Fibroblast of the aortic adventitia (primary cell): ENCODE data around the gene NINL. TPM values are rescaled to one million over a fixed set of nuclear protein-coding genes. Genes with fewer than 3 reads are reported as not detected.

Source experiments
- DNase-seq: peaks from one replicate; pipeline ENCODE4 v3.0.0-alpha.2; 2010; ENCODE audit warnings: low read depth
- H3K4me3 ChIP-seq: 2 replicates; pipeline ENCODE4 v1.5.1; 2011; ENCODE audit warnings: low read depth, mild to moderate bottlenecking, control low read depth, low read length, moderate library complexity
- small RNA-seq: library from RNA; depleted of rRNA; stranded (forward); fragments of <200 nt; gene quantifications from one replicate; pipeline ENCODE3, GENCODE V24; 2012
- total RNA-seq: library from RNA; depleted of rRNA; stranded (reverse); fragments of >200 nt; gene quantifications from 2 replicates; pipeline ENCODE4 v1.2.3, GENCODE V29; 2012; ENCODE audit warnings: low replicate concordance
- TF ChIP-seq, protein P1 (sequence below): IDR thresholded peaks from 2 replicates; pipeline ENCODE4 v1.5.1; 2011; ENCODE audit warnings: mild to moderate bottlenecking, low read length, control low read depth, inconsistent platforms; ENCODE audit not compliant: insufficient read depth

NINL gene
- total RNA-seq, 1 donor: 6.5 TPM

GRCh38 chr20:25407311-25408169, 177.8 kb downstream of the NINL start, which contains the start of gene GINS1:
TSS of gene GINS1 (plus strand) at chr20:25407673. CDS start at chr20:25407821, 148 bp downstream.
- TF ChIP-seq, protein P1, sequence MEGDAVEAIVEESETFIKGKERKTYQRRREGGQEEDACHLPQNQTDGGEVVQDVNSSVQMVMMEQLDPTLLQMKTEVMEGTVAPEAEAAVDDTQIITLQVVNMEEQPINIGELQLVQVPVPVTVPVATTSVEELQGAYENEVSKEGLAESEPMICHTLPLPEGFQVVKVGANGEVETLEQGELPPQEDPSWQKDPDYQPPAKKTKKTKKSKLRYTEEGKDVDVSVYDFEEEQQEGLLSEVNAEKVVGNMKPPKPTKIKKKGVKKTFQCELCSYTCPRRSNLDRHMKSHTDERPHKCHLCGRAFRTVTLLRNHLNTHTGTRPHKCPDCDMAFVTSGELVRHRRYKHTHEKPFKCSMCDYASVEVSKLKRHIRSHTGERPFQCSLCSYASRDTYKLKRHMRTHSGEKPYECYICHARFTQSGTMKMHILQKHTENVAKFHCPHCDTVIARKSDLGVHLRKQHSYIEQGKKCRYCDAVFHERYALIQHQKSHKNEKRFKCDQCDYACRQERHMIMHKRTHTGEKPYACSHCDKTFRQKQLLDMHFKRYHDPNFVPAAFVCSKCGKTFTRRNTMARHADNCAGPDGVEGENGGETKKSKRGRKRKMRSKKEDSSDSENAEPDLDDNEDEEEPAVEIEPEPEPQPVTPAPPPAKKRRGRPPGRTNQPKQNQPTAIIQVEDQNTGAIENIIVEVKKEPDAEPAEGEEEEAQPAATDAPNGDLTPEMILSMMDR: no peak
- peak; percentile 82 for DNase-seq

More at GRCh38 chr20:25407311-25408169, 177.8 kb downstream of the NINL start, which contains the start of gene GINS1:
- peak within 1 kb of the TSS; percentile 91 for H3K4me3 ChIP-seq

Small RNA genes lying within 50 kb of the gene (small RNA-seq; reads per million reads assigned to genes)
- not detected for gene RNU6ATAC17P

Other genes starting within 250 kb of the NINL start
- gene ABHD12, start 194.7 kb downstream of the NINL start, total RNA-seq: 24.0 and 25.9 TPM in 2 replicates
- gene GINS1, start 177.9 kb downstream of the NINL start, total RNA-seq: 7.9 and 15.9 TPM in 2 replicates
- gene NANP, start 38.5 kb upstream of the NINL start, total RNA-seq: 9.3 and 13.7 TPM in 2 replicates
- gene ZNF337, start 111.3 kb upstream of the NINL start, total RNA-seq: 8.6 and 13.9 TPM in 2 replicates